HAP-1 (cell line): ENCODE results near the gene STAC.

Experiments used
- DNase-seq, 2 experiments: peaks; one replicate each; pipeline ENCODE4 v3.0.0-alpha.2; 2016 to 2020; ENCODE audit warnings: low spot score in 2 of 2
- H3K27me3 ChIP-seq: fragments of 250-450 bp; sonication (Bioruptor Pico); 2 replicates; pipeline ENCODE4 v1.5.1; 2020; ENCODE audit warnings: low read depth, mild to moderate bottlenecking, moderate library complexity
- H3K36me3 ChIP-seq: fragments of 250-450 bp; sonication (Bioruptor Pico); replicated peaks from 2 replicates; pipeline ENCODE4 v1.5.1; 2020; ENCODE audit warnings: mild to moderate bottlenecking
- H3K4me1 ChIP-seq: fragments of 250-450 bp; sonication (Bioruptor Pico); 2 replicates; pipeline ENCODE4 v1.5.1; 2020; ENCODE audit warnings: mild to moderate bottlenecking
- H3K4me3 ChIP-seq: fragments of 250-450 bp; sonication (Bioruptor Pico); 2 replicates; pipeline ENCODE4 v1.5.1; 2020; ENCODE audit warnings: mild to moderate bottlenecking, moderate library complexity
- H3K9me3 ChIP-seq: fragments of 250-450 bp; sonication (Bioruptor Pico); 2 replicates; pipeline ENCODE4 v1.5.1; 2020; ENCODE audit warnings: mild to moderate bottlenecking, moderate library complexity
- in situ Hi-C: fragments of 300-500 bp; cut with MboI; formaldehyde crosslinking; loops from 3 replicates; pipeline ENCODE4 v1.14.3; 2020; ENCODE audit warnings: low sequenced_read_pairs, inconsistent platforms, mixed read lengths

STAC gene

GRCh38 chr3:36476286-36476942, 96.1 kb downstream of the STAC start:
- DNase-seq: no peak
- in situ Hi-C loops: no loop called here
- H3K36me3 ChIP-seq: no peaks in the 10 kb centered on the region
- no peak overlapping the region for H3K4me3 ChIP-seq
- no peaks in the 10 kb centered on the region; the same call in 1 of the 2 replicates for H3K9me3 ChIP-seq
- no peaks in the 10 kb centered on the region for H3K4me1 ChIP-seq
- H3K27me3 ChIP-seq: no peaks in the 10 kb centered on the region

GRCh38 chr3:36477655-36478054, 97.4 kb downstream of the STAC start:
- in situ Hi-C loops: no loop called here
- no peaks in the 10 kb centered on the region for H3K4me1 ChIP-seq
- H3K36me3 ChIP-seq: no peaks in the 10 kb centered on the region
- H3K27me3 ChIP-seq: no peaks in the 10 kb centered on the region
- H3K4me3 ChIP-seq: no peak overlapping the region
- H3K9me3 ChIP-seq: no peaks in the 10 kb centered on the region; the same call in 1 of the 2 replicates
- no peak for DNase-seq

DNA sequence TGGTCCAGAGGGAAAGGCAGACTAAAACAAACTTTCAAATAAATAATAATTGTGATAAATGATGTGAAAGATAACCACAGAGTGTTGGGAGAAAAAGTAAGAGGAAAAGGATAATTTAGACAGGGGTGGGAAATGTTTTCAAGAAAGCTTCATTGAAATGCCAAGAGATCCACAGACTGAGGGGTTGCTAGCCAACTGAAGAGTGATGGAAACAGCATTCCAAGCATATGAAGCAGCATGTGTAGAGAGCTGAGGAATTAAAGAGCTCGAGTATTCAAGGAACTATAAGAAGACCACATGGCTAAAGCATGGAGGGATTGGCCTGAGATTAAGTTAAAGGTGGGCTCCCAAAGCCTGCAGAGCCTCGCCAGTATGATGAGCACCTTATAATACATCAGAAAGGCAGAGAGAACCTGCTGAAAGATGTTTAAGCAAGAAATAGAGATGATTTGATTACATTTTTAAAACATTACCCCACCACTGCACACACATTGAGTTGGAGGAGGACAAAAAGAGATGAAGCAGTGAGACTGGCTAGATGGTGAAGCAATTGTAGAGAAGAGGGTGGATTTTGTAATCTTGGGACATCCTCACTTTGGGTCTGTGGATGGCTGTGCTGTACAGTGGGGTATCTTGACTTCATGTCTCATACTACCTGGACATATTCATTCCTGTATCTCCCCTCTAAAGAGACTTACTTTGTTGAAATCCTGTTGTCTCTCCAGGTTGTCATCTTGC, 100.8 kb downstream of the STAC start:
- Histone ChIP-seq H3K9me3 (no peaks in the 10 kb centered on the region; the same call in 1 of the 2 replicates), H3K4me3 (no peak overlapping the region), H3K36me3 (no peaks in the 10 kb centered on the region), H3K27me3 (no peaks in the 10 kb centered on the region), H3K4me1 (no peaks in the 10 kb centered on the region)
- in situ Hi-C loops: no loop called here
- DNase-seq: no peak

GRCh38 chr3:36482256-36482655, 102.0 kb downstream of the STAC start:
- Histone ChIP-seq H3K4me3 (no peak overlapping the region), H3K27me3 (no peaks in the 10 kb centered on the region), H3K9me3 (no peaks in the 10 kb centered on the region; the same call in 1 of the 2 replicates), H3K4me1 (no peaks in the 10 kb centered on the region), H3K36me3 (no peaks in the 10 kb centered on the region)
- no peak for DNase-seq
- in situ Hi-C loops: no loop called here

GRCh38 chr3:36482880-36483279, 102.6 kb downstream of the STAC start:
- no peak for DNase-seq

GRCh38 chr3:36483709-36484108, 103.4 kb downstream of the STAC start:
- Histone ChIP-seq H3K9me3 (no peaks in the 10 kb centered on the region; the same call in 1 of the 2 replicates), H3K27me3 (no peaks in the 10 kb centered on the region), H3K36me3 (no peaks in the 10 kb centered on the region), H3K4me1 (no peaks in the 10 kb centered on the region), H3K4me3 (no peak overlapping the region)
- DNase-seq: no peak
- in situ Hi-C loops: no loop called here

More at GRCh38 chr3:36482880-36483279, 102.6 kb downstream of the STAC start:
- H3K4me1 ChIP-seq: no peaks in the 10 kb centered on the region
- in situ Hi-C loops: no loop called here
- H3K36me3 ChIP-seq: no peaks in the 10 kb centered on the region
- no peak overlapping the region for H3K4me3 ChIP-seq
- no peaks in the 10 kb centered on the region for H3K27me3 ChIP-seq
- H3K9me3 ChIP-seq: no peaks in the 10 kb centered on the region; the same call in 1 of the 2 replicates

GRCh38 chr3:36484386-36484785, 104.1 kb downstream of the STAC start:
- Histone ChIP-seq H3K4me3 (no peak overlapping the region), H3K9me3 (no peaks in the 10 kb centered on the region), H3K36me3 (no peaks in the 10 kb centered on the region), H3K4me1 (no peaks in the 10 kb centered on the region), H3K27me3 (no peaks in the 10 kb centered on the region)
- DNase-seq: no peak
- in situ Hi-C loops: no loop called here

DNA sequence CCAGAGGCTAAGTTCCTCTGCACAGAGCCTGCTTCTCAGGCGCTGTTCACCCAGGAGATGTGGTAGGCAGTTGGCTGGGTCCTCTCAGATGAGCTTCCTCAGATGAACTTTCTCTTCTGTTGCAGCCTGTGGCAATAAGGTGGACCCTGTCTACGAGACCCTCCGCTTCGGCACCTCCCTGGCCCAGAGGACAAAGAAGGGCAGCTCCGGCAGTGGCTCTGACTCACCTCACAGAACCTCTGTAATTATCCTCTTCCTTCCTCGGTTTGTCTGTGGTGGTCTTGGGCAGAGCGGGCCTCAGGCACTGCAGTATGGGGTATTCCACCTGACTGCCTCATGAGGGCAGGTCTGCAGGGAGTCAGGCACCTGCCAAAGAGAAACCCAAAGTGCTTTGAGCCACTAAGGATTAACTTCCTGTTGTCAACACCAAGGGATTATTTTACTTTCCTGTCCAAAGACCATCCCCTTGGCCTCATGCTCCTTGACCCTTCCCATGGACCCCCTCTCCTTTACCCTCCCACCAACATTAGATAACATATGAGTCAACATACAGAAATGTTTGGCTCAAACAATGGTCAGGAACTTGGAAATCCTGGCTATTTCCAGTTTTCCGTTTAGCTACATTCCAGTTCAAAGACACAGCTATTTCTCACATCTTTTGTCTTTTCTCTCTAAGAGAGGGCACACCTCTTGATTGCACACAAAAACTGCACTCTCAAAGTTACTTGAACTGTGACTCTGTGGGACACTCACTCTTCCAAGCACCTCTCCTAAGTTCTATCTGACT, 105.9 kb downstream of the STAC start:
- Histone ChIP-seq H3K4me3 (no peak overlapping the region), H3K9me3 (no peaks in the 10 kb centered on the region), H3K4me1 (no peaks in the 10 kb centered on the region), H3K27me3 (no peaks in the 10 kb centered on the region), H3K36me3 (no peaks in the 10 kb centered on the region)
- in situ Hi-C loops: no loop called here
- DNase-seq: no peak

- Histone ChIP-seq H3K27me3 (no peaks in the 10 kb centered on the region), H3K4me1 (no peaks in the 10 kb centered on the region), H3K9me3 (no peaks in the 10 kb centered on the region), H3K4me3 (no peak overlapping the region), H3K36me3 (no peaks in the 10 kb centered on the region)
- in situ Hi-C loops: no loop called here
- no peak for DNase-seq
Measured at GRCh38 chr3:36487616-36488015, 107.3 kb downstream of the STAC start.

DNA sequence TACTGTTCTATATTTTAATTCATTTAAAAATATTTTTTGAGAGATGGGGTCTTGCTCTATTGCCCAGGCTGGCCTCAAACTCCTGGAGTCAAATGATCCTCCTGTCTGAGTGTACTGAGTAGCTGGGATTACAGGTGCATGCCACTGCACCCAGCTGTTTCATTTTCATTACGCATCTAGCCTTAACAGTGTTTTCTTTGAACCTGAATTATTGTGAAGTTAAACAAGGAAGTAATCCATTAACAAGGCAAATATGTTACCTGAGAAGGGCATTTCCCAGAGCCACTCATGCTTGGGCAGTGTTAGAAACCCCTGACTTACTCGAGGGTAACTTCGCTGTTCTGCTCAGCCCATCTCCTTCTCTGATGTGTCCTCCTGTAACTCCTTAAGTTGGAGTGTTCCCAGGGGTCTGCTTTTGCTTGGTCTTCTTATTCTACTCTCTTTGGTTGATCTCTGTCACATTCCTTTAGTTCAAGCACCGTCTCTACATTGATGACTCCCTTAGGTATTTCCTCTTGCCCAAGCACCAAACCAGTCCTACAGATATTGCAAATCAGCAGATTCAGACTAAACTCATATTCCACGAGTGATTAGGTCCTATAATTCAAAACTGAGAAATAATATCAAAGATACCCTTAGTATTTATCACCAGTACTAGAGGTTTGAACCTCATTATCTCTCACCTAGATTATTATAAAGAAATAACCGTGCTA, 107.9 kb downstream of the STAC start:
- H3K4me1 ChIP-seq: no peaks in the 10 kb centered on the region
- H3K9me3 ChIP-seq: no peaks in the 10 kb centered on the region
- DNase-seq: no peak
- H3K4me3 ChIP-seq: no peak overlapping the region
- no peaks in the 10 kb centered on the region for H3K36me3 ChIP-seq
- in situ Hi-C loops: no loop called here
- H3K27me3 ChIP-seq: no peaks in the 10 kb centered on the region

DNA sequence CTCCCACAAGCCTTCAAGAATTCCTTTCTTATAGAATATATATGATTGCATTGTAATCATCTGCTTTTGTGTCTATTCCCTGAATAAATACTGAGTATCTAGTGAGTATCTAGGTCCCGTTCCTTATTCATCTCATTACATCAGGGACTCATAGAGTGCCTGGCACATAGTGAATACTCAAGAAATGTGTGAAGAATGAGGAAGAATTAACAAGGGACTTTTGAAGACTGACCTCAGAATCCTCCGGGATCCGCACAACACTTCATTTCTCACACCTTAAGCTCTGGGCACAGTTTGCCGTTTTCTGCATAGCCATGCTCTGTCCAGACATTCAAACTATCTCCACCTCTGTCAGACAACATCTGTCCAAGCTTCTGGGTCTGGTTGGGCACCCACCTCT, 108.8 kb downstream of the STAC start:
- Histone ChIP-seq H3K4me1 (no peaks in the 10 kb centered on the region), H3K27me3 (no peaks in the 10 kb centered on the region), H3K36me3 (no peaks in the 10 kb centered on the region), H3K9me3 (no peaks in the 10 kb centered on the region), H3K4me3 (no peak overlapping the region)
- in situ Hi-C loops: no loop called here
- no peak for DNase-seq

GRCh38 chr3:36489679-36490425, 109.5 kb downstream of the STAC start:
- Histone ChIP-seq H3K9me3 (no peaks in the 10 kb centered on the region), H3K36me3 (no peaks in the 10 kb centered on the region), H3K4me1 (no peaks in the 10 kb centered on the region), H3K4me3 (no peak overlapping the region), H3K27me3 (no peaks in the 10 kb centered on the region)
- DNase-seq: no peak
- in situ Hi-C loops: no loop called here

GRCh38 chr3:36493051-36493450, 112.7 kb downstream of the STAC start:
- no peaks in the 10 kb centered on the region for H3K4me1 ChIP-seq
- H3K9me3 ChIP-seq: no peaks in the 10 kb centered on the region
- no peaks in the 10 kb centered on the region for H3K27me3 ChIP-seq
- H3K4me3 ChIP-seq: no peak overlapping the region
- no peak for DNase-seq
- no peaks in the 10 kb centered on the region for H3K36me3 ChIP-seq
- in situ Hi-C loops: no loop called here
